HG03139 (cell line): Measurements from ENCODE around the gene CYBRD1.

ENCODE experiments used
- ATAC-seq: cut with Tn5 transposase; IDR thresholded peaks from one replicate; pipeline ENCODE4 v1.9.1; 2021; ENCODE audit not compliant: unreplicated experiment

Gene CYBRD1

GRCh38 chr2:171553236-171553635, 31.0 kb downstream of the CYBRD1 start:
- no peak for ATAC-seq

- ATAC-seq: no peak
These were observed 31.6 kb downstream of the CYBRD1 start for GRCh38 chr2:171553858-171554257.

GRCh38 chr2:171554991-171555615, 32.8 kb downstream of the CYBRD1 start:
- ATAC-seq: no peak

- ATAC-seq: no peak
These were observed 35.1 kb downstream of the CYBRD1 start for GRCh38 chr2:171557363-171557762.

DNA sequence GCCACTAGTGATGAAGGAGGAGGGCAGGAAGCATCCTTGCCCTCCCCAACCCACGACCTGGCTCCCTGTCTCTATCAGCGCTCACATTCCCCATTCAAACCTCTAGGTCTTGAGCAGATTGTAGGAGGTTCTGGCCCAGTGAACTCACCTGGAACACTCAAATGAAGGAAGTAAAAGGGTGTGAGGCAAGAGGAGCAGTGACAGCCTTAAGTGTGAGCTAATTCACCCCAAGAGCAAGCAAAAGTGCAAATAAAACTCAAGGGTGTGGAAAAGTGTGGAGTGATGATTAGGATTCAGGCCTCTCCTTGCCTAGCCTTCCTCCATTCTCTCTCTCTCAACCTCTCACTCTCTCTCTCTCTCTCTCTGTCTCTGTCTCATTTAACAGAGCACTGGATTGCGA, 41.0 kb downstream of the CYBRD1 start:
- no peak for ATAC-seq

DNA sequence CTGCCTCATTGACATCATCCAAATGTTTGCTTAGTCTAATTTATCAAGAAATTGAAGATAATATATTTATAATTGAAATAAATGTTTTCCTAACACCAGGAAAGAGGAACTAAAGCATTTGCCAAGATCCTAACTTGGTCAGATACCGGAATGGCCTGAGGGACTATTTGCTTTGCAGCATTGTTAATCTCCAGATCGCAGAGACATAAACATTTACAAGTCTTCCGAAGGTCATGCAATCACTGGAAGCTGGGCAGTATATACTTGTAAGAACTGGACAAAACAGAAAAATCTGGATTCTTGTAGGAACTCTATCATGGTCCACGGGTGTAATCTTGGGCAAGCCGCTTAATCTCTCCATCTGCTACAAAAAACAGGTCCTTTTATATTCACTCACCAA, 42.2 kb downstream of the CYBRD1 start:
- ATAC-seq: no peak

- no peak for ATAC-seq
These were observed 43.8 kb downstream of the CYBRD1 start for GRCh38 chr2:171566057-171566456.

DNA sequence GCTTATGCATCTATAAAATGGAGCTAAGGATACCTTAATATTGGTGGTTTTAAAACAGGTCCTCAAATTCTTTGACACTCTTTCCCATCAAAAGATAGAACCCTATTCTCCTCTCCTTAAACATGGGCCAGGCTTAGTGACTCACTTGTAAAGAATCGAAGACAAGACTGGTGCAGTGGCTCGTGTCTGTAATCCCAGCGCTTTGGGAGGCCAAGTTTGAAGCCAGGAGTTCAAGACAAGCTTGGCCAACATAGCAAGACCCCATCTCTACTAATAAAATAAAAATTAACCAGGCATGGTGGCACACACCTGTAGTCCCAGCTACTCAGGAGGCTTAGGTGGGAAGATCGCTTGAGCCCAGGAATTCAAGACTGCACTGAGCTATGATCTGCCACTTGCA, 44.5 kb downstream of the CYBRD1 start:
- ATAC-seq: no peak

GRCh38 chr2:171568089-171568488, 45.8 kb downstream of the CYBRD1 start:
- no peak for ATAC-seq

GRCh38 chr2:171571721-171572120, 49.4 kb downstream of the CYBRD1 start:
- ATAC-seq: no peak

DNA sequence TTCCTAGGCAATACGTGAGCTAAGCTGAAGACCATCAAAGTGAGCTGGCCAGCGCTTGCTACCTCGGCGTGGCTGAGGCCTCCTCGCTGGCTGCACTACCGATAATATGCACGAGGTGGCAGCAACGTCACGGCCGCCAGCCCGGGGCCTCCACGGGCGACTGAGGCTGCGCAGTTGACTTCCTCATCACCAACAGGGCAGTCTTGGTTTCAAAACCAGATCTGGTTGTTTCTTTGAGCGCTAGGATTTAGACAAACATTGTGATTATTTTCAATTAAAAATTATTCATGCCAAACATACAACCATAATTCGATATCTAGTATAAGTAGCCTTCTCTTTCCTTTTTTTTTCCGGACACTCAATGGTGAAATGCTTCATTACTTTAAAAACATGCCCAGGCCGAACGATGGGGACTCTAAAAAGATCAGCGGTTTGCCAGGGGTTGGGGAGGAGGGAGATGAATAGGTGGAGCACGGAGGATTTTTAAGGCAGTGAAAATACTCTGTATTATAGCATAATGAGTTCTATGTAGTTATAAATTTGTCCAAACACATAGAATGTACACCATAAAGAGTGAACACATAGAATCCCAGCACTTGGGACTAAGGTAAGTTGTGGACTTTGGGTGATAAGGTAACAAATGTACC, 52.0 kb downstream of the CYBRD1 start:
- peak; percentile 84 for ATAC-seq

DNA sequence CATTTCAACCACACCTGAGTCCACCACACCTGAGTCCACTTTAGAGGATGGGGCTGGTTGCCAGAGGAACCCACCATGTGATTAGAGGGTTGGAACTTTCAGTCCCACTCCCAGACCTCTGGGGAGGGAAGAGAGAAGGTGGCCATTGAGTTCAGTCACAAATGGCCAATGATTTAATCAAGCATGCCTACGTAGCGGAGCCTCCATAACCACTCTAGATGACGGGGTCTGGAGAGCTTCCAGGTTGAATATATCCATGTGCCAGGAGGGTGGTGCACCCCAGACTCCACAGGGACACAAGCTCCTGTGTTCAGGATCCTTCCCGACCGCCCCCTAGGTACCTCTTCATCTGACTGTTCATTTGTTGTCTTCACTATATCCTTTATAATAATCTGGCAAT, 53.3 kb downstream of the CYBRD1 start:
- ATAC-seq: no peak

DNA sequence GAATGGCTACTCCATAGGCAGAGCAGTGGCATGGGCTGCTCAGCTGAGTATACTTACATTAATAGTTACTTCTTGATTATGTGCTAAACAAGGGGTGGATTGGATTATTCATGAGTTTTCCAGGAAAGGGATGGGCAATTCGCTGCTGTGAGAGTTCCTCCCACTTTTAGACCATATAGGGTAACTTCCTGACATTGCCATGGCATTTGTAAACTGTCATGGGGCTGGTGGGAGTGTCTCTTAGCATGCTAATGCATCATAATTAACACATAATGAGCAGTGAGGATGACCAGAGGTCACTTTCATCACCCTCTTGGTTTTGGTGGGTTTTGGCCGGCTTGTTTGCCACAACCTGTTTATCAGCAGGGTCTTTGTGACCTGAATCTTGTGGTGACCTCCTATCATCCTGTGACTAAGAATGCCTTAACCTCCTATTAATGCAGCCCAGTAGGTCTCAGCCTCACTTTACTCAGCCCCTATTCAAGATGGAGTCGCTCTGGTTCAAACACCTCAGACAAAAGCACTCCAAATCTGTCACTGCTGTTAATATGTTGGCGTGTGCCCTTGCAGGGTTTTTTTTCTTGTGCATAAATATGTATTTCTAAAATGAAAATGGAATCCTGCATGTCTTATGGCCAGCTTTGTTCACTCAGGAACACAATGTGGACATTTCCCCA, 56.0 kb downstream of the CYBRD1 start:
- ATAC-seq: no peak

GRCh38 chr2:171579481-171579880, 57.2 kb downstream of the CYBRD1 start:
- no peak for ATAC-seq

DNA sequence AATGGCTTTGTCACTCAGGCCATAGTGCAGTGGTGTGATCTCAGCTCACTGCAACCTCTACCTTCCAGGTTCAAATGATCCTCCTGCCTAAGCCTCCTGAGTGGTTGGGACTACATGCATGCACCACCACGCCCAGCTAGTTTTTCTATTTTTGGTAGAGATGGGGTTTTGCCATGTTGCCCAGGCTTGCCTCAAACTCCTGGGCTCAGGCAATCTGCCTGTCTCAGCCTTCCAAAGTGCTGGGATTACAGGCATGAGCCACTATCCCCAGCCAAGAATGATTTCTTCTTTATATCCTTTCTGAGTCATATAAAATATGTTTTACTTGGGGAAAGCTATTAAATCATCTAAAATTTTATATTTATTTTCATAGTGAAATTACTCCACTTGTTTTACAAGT, 61.3 kb downstream of the CYBRD1 start:
- ATAC-seq: no peak

DNA sequence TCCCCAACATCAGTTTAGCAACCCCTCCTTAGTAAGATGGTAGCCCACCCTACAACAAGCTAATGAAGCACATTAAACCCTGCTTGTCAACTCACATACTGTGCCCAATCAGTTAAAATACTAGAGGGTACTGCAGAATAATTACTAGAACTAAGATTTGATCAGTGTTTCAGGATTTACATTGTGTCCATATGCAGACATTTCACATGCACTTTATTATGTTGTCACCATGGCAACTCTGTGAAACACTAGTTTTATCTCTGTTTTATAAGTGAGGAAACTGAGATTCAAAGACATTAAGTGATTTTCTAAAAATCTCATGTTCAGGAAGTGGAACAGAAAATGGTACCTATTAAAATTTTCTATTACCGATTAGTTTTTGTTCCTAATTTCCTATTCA, 61.7 kb downstream of the CYBRD1 start:
- ATAC-seq: no peak

- no peak for ATAC-seq
These were observed 64.9 kb downstream of the CYBRD1 start for GRCh38 chr2:171587132-171587531.

- no peak for ATAC-seq
These were observed 65.3 kb downstream of the CYBRD1 start for GRCh38 chr2:171587567-171587966.

DNA sequence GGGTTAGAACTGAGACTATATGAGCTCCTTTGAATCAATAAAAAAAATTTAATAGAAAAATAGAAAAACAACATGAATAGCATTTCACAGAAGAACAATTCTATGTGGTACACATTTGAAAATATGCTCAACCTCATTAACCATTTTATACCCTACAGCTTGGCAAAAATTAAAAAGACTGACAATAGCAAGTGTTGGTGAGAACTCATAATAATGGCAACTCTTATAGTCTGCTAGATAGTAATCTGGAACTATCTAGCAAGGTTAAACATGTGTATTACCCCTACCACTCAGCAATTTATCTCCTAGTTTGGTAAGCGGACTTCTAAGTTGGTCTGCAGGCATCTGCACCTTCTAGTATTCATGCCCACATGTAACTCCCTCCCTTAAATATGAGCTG, 67.8 kb downstream of the CYBRD1 start:
- no peak for ATAC-seq

DNA sequence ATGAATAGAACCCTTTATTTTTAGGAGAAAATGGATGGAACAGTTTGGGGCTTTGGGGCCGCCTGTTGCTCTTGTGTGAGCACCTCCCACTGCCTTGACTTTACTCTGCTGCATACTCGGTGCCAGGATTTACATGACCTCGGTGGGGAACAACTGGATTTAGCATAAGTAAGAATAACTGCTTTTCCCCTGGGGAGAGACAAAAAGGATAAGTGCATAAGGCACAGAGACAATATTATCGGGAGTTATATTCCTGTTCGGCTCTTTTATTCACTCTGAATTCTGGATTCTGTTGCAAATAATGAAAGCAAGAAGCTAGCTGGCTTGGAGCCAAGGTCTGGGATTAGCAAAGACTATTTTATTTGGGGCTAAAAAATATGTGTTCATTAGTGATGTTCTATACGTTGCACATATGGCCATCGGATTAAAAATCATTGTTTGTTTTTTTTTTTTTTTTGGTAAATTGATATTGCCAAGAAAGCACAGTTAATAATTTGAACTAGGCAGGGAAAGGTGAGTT, 69.8 kb downstream of the CYBRD1 start:
- ATAC-seq: no peak

DNA sequence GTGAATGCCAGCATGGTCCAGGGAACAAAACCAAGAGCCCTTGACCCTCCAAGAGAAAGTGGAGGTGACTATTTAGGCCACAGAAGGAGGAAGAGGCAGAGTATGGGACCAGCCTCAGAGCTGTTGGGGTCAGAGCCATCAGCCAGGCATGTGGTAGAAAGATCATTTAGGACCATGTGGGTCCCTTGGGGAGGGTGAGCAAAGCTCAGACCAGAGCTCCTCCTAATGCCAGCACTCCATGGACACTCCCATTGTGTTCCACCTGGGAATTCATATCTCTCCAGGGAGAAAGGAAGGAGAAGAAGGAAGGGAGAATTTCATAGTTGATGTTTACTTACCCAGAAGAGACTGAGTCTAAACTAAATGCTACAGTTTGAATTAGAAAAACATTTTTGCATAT, 73.2 kb downstream of the CYBRD1 start:
- ATAC-seq: no peak

DNA sequence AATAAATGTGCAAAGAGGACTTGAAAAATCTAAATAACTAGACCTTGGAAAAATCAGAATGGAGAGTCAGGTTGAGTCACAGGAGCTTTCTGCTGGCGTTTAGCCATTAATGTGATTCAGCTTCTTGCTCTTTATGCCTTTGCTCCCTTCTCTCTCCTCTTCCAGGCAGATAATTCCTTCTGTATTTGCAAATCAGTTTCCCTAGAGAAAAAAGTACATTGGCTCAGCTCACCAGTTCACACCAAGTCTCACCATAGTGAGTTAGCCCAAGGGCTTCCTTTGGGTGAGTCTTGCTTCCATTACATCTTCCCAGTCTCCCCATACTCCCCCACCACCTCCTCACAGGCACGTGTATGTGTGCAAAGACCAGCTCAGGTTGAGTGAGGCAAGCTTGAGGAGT, 73.6 kb downstream of the CYBRD1 start:
- no peak for ATAC-seq
